HCT116 (cell line): Measurements from ENCODE around the gene IL11. TPM values are rescaled to one million over a fixed set of nuclear protein-coding genes. Genes with fewer than 3 reads are reported as not detected.

Source experiments
- ATAC-seq: fragments of 200-7000 bp; cut with Tn5 transposase; 2 replicates; pipeline ENCODE4 v1.9.1; 2020; ENCODE audit warnings: mild to moderate bottlenecking, moderate library complexity
- BruUV-seq: library from RNA; stranded (reverse); fragments of 400-500 nt; replicated peaks from 2 replicates; lab custom pipeline; 2021; lab: Mats Ljungman, UMichigan
- CTCF ChIA-PET: fragments of 300-600 bp; sonication (Branson Sonifier 250); formaldehyde crosslinking; loops from one replicate; lab custom pipeline; 2021; ENCODE audit warnings: antibody characterized with exemption; lab: Charles Lee
- POLR2A ChIA-PET: fragments of 300-600, 350-600 bp; sonication (Branson Sonifier 250); formaldehyde crosslinking; loops from one replicate; lab custom pipeline; 2021; ENCODE audit warnings: antibody characterized with exemption; lab: Charles Lee
- RAD21 ChIA-PET, 2 experiments: fragments of 300-600 bp; sonication (Branson Sonifier 250); formaldehyde crosslinking; loops; one replicate each; lab custom pipeline; 2023; ENCODE audit warnings: low total read pairs in 2 of 2; ENCODE audit not compliant: uncharacterized antibody in 2 of 2, unreplicated experiment in 2 of 2, low non-redundant PET in 1 of 2; lab: Charles Lee
- DNase-seq: peaks from one replicate; pipeline ENCODE4 v3.0.0-alpha.2; 2010; ENCODE audit warnings: low read depth, low spot score
- H2AFZ ChIP-seq: fragments of 200-600 bp; shearing (Covaris generic), sonication (generic); 2 replicates; pipeline ENCODE4 v1.6.1; 2017; ENCODE audit warnings: low read depth, mixed run types, mixed read lengths, antibody characterized with exemption, low read length; ENCODE audit not compliant: poor library complexity, severe bottlenecking
- H3K27ac ChIP-seq: 2 replicates; pipeline ENCODE4 v1.5.1; 2012; ENCODE audit warnings: low read depth, low read length
- H3K27me3 ChIP-seq: fragments of 200-600 bp; sonication (generic); 2 replicates; pipeline ENCODE4 v1.6.1; 2016; ENCODE audit warnings: mixed run types, low read length, mixed read lengths; ENCODE audit not compliant: insufficient read depth
- H3K36me3 ChIP-seq, 2 experiments: fragments of 200-500 bp in 1 of 2; fragments of 200-600 bp in 1 of 2; sonication (Bioruptor generic) in 1 of 2; sonication (generic) in 1 of 2; 2 replicates each; pipeline versions ENCODE4 v1.5.1 to v1.6.1; 2014 to 2016; ENCODE audit warnings: low read length in 2 of 2, inconsistent platforms in 1 of 2, mixed read lengths in 1 of 2, mixed run types in 1 of 2; ENCODE audit not compliant: insufficient read depth in 2 of 2, control insufficient read depth in 1 of 2
- H3K4me1 ChIP-seq, 2 experiments: fragments of 200-600 bp in 1 of 2; sonication (generic) in 1 of 2; 2 replicates each; pipeline versions ENCODE4 v1.5.1 to v1.6.1; 2012 to 2017; ENCODE audit warnings: low read length in 2 of 2, inconsistent platforms in 1 of 2, mild to moderate bottlenecking in 1 of 2, mixed read lengths in 1 of 2, mixed run types in 1 of 2, moderate library complexity in 1 of 2; ENCODE audit not compliant: insufficient read depth in 2 of 2, control insufficient read depth in 1 of 2
- H3K4me2 ChIP-seq: fragments of 200-600 bp; sonication (generic); 2 replicates; pipeline ENCODE4 v1.6.1; 2017; ENCODE audit warnings: mixed run types, low read length, mixed read lengths
- H3K4me3 ChIP-seq, 2 experiments: fragments of 200-600 bp in 1 of 2; sonication (generic) in 1 of 2; replicated peaks in 1 of 2; 2 replicates each; pipeline ENCODE4 v1.5.1; 2011 to 2016; ENCODE audit warnings: low read length in 2 of 2, control low read depth in 1 of 2, low read depth in 1 of 2, mild to moderate bottlenecking in 1 of 2, mixed read lengths in 1 of 2, mixed run types in 1 of 2
- H3K79me2 ChIP-seq: fragments of 200-600 bp; sonication (generic); 2 replicates; pipeline ENCODE4 v1.6.1; 2017; ENCODE audit warnings: mild to moderate bottlenecking, mixed run types, low read length, moderate library complexity, mixed read lengths; ENCODE audit not compliant: insufficient read depth
- H3K9ac ChIP-seq: fragments of 200-600 bp; sonication (generic); 2 replicates; pipeline ENCODE4 v1.6.1; 2016; ENCODE audit warnings: low read length, mixed read lengths
- H3K9me2 ChIP-seq: fragments of 200-600 bp; sonication (generic), shearing (Covaris generic); 2 replicates; pipeline ENCODE4 v1.6.1; 2017; ENCODE audit warnings: mixed run types, mild to moderate bottlenecking, moderate library complexity; ENCODE audit not compliant: insufficient read depth
- H3K9me3 ChIP-seq, 2 experiments: fragments of 200-500 bp in 1 of 2; fragments of 200-600 bp in 1 of 2; sonication (Bioruptor generic) in 1 of 2; sonication (generic) in 1 of 2; 2 replicates each; pipeline ENCODE4 v1.6.1; 2014 to 2017; ENCODE audit warnings: low read length in 2 of 2, mixed read lengths in 2 of 2, inconsistent platforms in 1 of 2, low read depth in 1 of 2, mild to moderate bottlenecking in 1 of 2, mixed run types in 1 of 2, moderate library complexity in 1 of 2; ENCODE audit not compliant: control insufficient read depth in 1 of 2, insufficient read depth in 1 of 2
- H4K20me1 ChIP-seq: fragments of 200-600 bp; sonication (generic), shearing (Covaris generic); 2 replicates; pipeline ENCODE4 v1.6.1; 2017; ENCODE audit warnings: mixed run types, mild to moderate bottlenecking, moderate library complexity; ENCODE audit not compliant: insufficient read depth
- CBX3 ChIP-seq: IDR thresholded peaks from 2 replicates; pipeline ENCODE4 v1.6.1; 2012; ENCODE audit warnings: low read depth
- CEBPB ChIP-seq: IDR thresholded peaks from 2 replicates; pipeline ENCODE4 v1.6.1; 2012; ENCODE audit warnings: low read depth
- CTCF ChIP-seq, 3 experiments: fragments of 200-600 bp in 1 of 3; sonication (generic) in 1 of 3; IDR thresholded peaks in 2 of 3; conservative IDR thresholded peaks in 1 of 3; 2 replicates each; pipeline ENCODE4 v1.5.1; 2012 to 2017; ENCODE audit warnings: low read depth in 2 of 3, low read length in 2 of 3, antibody characterized with exemption in 1 of 3, borderline replicate concordance in 1 of 3, control low read depth in 1 of 3, mild to moderate bottlenecking in 1 of 3, mixed read lengths in 1 of 3, mixed run types in 1 of 3, moderate library complexity in 1 of 3; ENCODE audit not compliant: insufficient read depth in 1 of 3
- ELF1 ChIP-seq: IDR thresholded peaks from 2 replicates; pipeline ENCODE4 v1.6.1; 2012; ENCODE audit warnings: low read depth, borderline replicate concordance
- EZH2 ChIP-seq: fragments of 200-600 bp; sonication (generic); IDR thresholded peaks from 2 replicates; pipeline ENCODE4 v1.6.1; 2017; ENCODE audit warnings: antibody characterized with exemption, mixed run types
- FOSL1 ChIP-seq: IDR thresholded peaks from 2 replicates; pipeline ENCODE4 v1.6.1; 2012; ENCODE audit warnings: low read depth
- JUND ChIP-seq: IDR thresholded peaks from 2 replicates; pipeline ENCODE4 v1.6.1; 2012
- MAX ChIP-seq: IDR thresholded peaks from 2 replicates; pipeline ENCODE4 v1.6.1; 2012
- POLR2A ChIP-seq: IDR thresholded peaks from 2 replicates; pipeline ENCODE4 v1.7.0; 2011; ENCODE audit warnings: borderline replicate concordance; ENCODE audit not compliant: insufficient read depth, insufficient read length; ENCODE audit errors: extremely low read depth
- POLR2AphosphoS5 ChIP-seq: IDR thresholded peaks from 2 replicates; pipeline ENCODE4 v1.6.1; 2011; ENCODE audit warnings: mild to moderate bottlenecking, low read depth, low read length, moderate library complexity
- RAD21 ChIP-seq: IDR thresholded peaks from 2 replicates; pipeline ENCODE4 v1.6.1; 2012; ENCODE audit warnings: low read depth, mild to moderate bottlenecking
- REST ChIP-seq: IDR thresholded peaks from 2 replicates; pipeline ENCODE4 v1.6.1; 2012; ENCODE audit warnings: low read depth
- SP1 ChIP-seq: IDR thresholded peaks from 2 replicates; pipeline ENCODE4 v1.6.1; 2012; ENCODE audit warnings: low read depth
- YY1 ChIP-seq: IDR thresholded peaks from 2 replicates; pipeline ENCODE4 v1.6.1; 2011; ENCODE audit warnings: low read length, low read depth, moderate library complexity, mild to moderate bottlenecking; ENCODE audit not compliant: insufficient replicate concordance; ENCODE audit errors: extremely low read depth
- intact Hi-C: fragments of 100-400 bp; cut with micrococcal nuclease; formaldehyde crosslinking; loops from 2 replicates; pipeline ENCODE4 v1.10.0; 2022
- total RNA-seq: library from RNA; stranded (reverse); gene quantifications from one replicate; pipeline ENCODE4 v1.2.1, GENCODE V29; 2021; ENCODE audit not compliant: unreplicated experiment

IL11 gene
- total RNA-seq, 1 experiment from 2014 or later, result 2.8 TPM

GRCh38 chr19:55384131-55384919 lies 14.1 kb upstream of the IL11 start, which contains the start of gene TMEM238 (continued):
- TF ChIP-seq SP1, result no peak
- TF ChIP-seq YY1, result no peak
- peak; percentile 45 for TF ChIP-seq POLR2AphosphoS5
- TF ChIP-seq FOSL1, result no peak
- TF ChIP-seq CBX3, result no peak

GRCh38 chr19:55383279-55384130 lies 13.2 kb upstream of the IL11 start:
- H4K20me1 ChIP-seq, result peaks cover 22% of the 10 kb centered on the region; the same call in 1 of the 2 replicates
- no peak for TF ChIP-seq CEBPB
- TF ChIP-seq CTCF (IDR thresholded peaks at IDR 0.05 in 2 of 3, conservative IDR thresholded peaks at IDR 0.05 in 1 of 3; ENCODE audit: borderline replicate concordance in 1 of 3, insufficient read depth in 1 of 3, low read depth in 2 of 3, low read length in 2 of 3), result no peak
- no peak for TF ChIP-seq ELF1
- no peak for TF ChIP-seq RAD21
- no peak for TF ChIP-seq JUND
- no peak for TF ChIP-seq YY1
- TF ChIP-seq EZH2, result no peak
- TF ChIP-seq REST, result no peak
- no peak for TF ChIP-seq POLR2A
- no peak for TF ChIP-seq MAX
- H3K9me2 ChIP-seq, result no peaks in the 10 kb centered on the region
- H3K4me3 ChIP-seq, result peak overlapping the region; percentile 99 to 100
- no peaks in the 10 kb centered on the region for H3K27me3 ChIP-seq
- intact Hi-C loops, result loop anchor here (2.0 to 5.0 kb wide), 2 partner anchors 45 to 81 kb away; partner anchors contain the start of gene KMT5C
- H3K9ac ChIP-seq, result peak overlapping the region; percentile 94
- ChIA-PET RAD21 (interaction anchor here (1.2 kb wide), 2 partner anchors 44 to 124 kb away, joined by 4 read pairs; partner anchors contain the start of genes KMT5C (in 1 of the 2) and PPP6R1 (in 1 of the 2)), POLR2A (interaction anchor here (1.0 to 2.9 kb wide), 12 partner anchors 8 to 194 kb away, joined by 3 to 13 read pairs (median 6); partner anchors contain the start of genes HSPBP1, PPP6R1 and UBE2S), CTCF (interaction anchor here (1.0 to 1.7 kb wide), 3 partner anchors 56 to 91 kb away, joined by 3 to 12 read pairs (median 3); no protein-coding TSS in a partner anchor)
- no peak overlapping the region for H2AFZ ChIP-seq
- TSS peak; percentile 54 for BruUV-seq
- ATAC-seq, result peak; percentile 29
- peaks cover 53% of the 10 kb centered on the region for H3K79me2 ChIP-seq
- H3K9me3 ChIP-seq, result no peaks in the 10 kb centered on the region
- peaks cover 13 to 26% of the 10 kb centered on the region in 2 experiments for H3K36me3 ChIP-seq
- H3K27ac ChIP-seq, result peak overlapping the region; percentile 99
- H3K4me1 ChIP-seq, result peaks cover 6 to 48% of the 10 kb centered on the region in 2 experiments; a peak in 3 of 4 replicates
- DNase-seq, result no peak
- peak overlapping the region; percentile 99 for H3K4me2 ChIP-seq
